Activated CD8-positive, alpha-beta T cell treated with anti-CD3 and anti-CD28 coated beads for 36 hours (primary cell): ENCODE data around the gene CDH19. TPM values are rescaled to one million over a fixed set of nuclear protein-coding genes. Genes with fewer than 3 reads are reported as not detected.
A peak's percentile ranks its signal among the peaks of the same experiment; 100 is the strongest.
"Not testable (repeated sequence)": the region's sequence is repeated elsewhere in the genome, so short reads cannot be mapped to it uniquely, and the experiment has no call there.

Source experiments
- ATAC-seq: fragments of 200-7000 bp; cut with Tn5 transposase; one replicate; pipeline ENCODE4 v1.10.0; 2021; ENCODE audit warnings: mild to moderate bottlenecking, moderate library complexity
- CTCF ChIA-PET: fragments of 350-600 bp; sonication (Branson Sonifier 250); formaldehyde crosslinking; loops from one replicate; lab custom pipeline; 2021; ENCODE audit warnings: antibody characterized with exemption; lab: Charles Lee
- POLR2A ChIA-PET: fragments of 350-600 bp; sonication (Branson Sonifier 250); formaldehyde crosslinking; loops from one replicate; lab custom pipeline; 2021; ENCODE audit warnings: antibody characterized with exemption; lab: Charles Lee
- DNase-seq: peaks from one replicate; pipeline ENCODE4 v3.0.0-alpha.2; 2020
- H3K27ac Mint-ChIP-seq: one replicate; pipeline ENCODE4 v1.8.0; 2021; ENCODE audit warnings: mild to moderate bottlenecking, mixed read lengths
- H3K27me3 Mint-ChIP-seq: one replicate; pipeline ENCODE4 v1.8.0; 2021; ENCODE audit warnings: mixed read lengths
- H3K36me3 Mint-ChIP-seq: one replicate; pipeline ENCODE4 v1.8.0; 2021; ENCODE audit warnings: low read depth, mixed read lengths
- H3K4me1 Mint-ChIP-seq: one replicate; pipeline ENCODE4 v1.8.0; 2021; ENCODE audit warnings: low read depth, mixed read lengths
- H3K4me3 Mint-ChIP-seq: one replicate; pipeline ENCODE4 v1.8.0; 2021; ENCODE audit warnings: mild to moderate bottlenecking, moderate library complexity, mixed read lengths
- H3K9me3 Mint-ChIP-seq: one replicate; pipeline ENCODE4 v1.8.0; 2021; ENCODE audit warnings: mixed read lengths
- intact Hi-C: fragments of 100-400 bp; cut with micrococcal nuclease; formaldehyde crosslinking; loops from one replicate; pipeline ENCODE4 v1.10.0; 2022
- total RNA-seq, 2 experiments: library from RNA; stranded (reverse); gene quantifications; one replicate each; pipeline ENCODE4 v1.2.3, GENCODE V29; 2021
- TF ChIP-seq, protein P1 (sequence below): fragments of 200-600 bp; IDR thresholded peaks from one replicate; pipeline ENCODE4 v1.8.0; 2022; ENCODE audit warnings: antibody characterized with exemption, mild to moderate bottlenecking

Gene CDH19
- total RNA-seq, 2 experiments from 2014 or later: not detected

DNA sequence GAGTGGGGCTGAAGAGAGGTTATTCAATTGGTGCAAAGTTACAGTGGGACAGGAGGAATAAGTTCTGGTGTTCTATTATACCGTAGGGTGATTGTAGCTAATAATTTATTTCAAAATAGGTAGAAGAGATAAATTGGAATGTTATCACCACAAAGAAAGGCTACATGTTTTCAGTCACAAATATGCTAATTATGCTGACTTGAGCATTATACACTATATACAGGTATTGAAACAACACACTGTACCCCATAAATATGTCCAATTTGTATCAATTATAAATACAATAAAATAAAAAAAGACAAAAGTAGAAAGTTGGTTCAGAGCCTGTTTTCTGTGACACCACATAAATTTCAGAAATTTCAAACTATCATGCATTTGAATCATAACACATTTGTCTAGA, 97.7 kb downstream of the CDH19 start:
- H3K4me3 Mint-ChIP-seq: no peak overlapping the region
- no peaks in the 10 kb centered on the region for H3K4me1 Mint-ChIP-seq
- no peaks in the 10 kb centered on the region for H3K36me3 Mint-ChIP-seq
- no peak overlapping the region for H3K27ac Mint-ChIP-seq
- no peak for ATAC-seq
- TF ChIP-seq, protein P1, sequence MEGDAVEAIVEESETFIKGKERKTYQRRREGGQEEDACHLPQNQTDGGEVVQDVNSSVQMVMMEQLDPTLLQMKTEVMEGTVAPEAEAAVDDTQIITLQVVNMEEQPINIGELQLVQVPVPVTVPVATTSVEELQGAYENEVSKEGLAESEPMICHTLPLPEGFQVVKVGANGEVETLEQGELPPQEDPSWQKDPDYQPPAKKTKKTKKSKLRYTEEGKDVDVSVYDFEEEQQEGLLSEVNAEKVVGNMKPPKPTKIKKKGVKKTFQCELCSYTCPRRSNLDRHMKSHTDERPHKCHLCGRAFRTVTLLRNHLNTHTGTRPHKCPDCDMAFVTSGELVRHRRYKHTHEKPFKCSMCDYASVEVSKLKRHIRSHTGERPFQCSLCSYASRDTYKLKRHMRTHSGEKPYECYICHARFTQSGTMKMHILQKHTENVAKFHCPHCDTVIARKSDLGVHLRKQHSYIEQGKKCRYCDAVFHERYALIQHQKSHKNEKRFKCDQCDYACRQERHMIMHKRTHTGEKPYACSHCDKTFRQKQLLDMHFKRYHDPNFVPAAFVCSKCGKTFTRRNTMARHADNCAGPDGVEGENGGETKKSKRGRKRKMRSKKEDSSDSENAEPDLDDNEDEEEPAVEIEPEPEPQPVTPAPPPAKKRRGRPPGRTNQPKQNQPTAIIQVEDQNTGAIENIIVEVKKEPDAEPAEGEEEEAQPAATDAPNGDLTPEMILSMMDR: no peak
- intact Hi-C loops: no loop called here
- H3K9me3 Mint-ChIP-seq: peaks cover 1% of the 10 kb centered on the region
- no peak for DNase-seq
- POLR2A ChIA-PET: no interaction called here
- H3K27me3 Mint-ChIP-seq: no peaks in the 10 kb centered on the region
- CTCF ChIA-PET: no interaction called here

DNA sequence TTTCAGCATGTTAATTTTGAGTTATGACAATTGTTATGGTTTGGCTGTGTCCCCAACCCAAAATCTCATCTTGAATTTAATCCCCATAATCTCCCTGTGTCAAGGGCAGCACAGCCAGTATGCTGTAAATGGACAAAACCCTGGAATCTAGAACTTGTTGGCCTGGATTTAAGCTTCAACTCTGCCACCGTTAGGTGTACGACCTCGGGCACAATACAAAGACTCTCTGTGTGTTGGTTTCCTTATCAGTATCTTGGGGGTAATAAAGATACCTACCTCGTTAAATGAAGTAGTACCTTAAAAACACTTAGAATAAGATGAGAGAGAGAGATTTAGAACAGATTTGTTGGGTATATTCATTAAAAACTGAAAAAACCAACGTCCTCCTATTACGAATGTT, 106.5 kb downstream of the CDH19 start:
- DNase-seq (no peak), ATAC-seq (no peak)
- Mint-ChIP-seq H3K9me3 (peaks cover 2% of the 10 kb centered on the region), H3K4me3 (no peak overlapping the region), H3K36me3 (no peaks in the 10 kb centered on the region), H3K4me1 (no peaks in the 10 kb centered on the region), H3K27me3 (no peaks in the 10 kb centered on the region), H3K27ac (no peak overlapping the region)
- intact Hi-C loops: no loop called here
- TF ChIP-seq, protein P1: no peak
- ChIA-PET CTCF (no interaction called here), POLR2A (no interaction called here)

DNA sequence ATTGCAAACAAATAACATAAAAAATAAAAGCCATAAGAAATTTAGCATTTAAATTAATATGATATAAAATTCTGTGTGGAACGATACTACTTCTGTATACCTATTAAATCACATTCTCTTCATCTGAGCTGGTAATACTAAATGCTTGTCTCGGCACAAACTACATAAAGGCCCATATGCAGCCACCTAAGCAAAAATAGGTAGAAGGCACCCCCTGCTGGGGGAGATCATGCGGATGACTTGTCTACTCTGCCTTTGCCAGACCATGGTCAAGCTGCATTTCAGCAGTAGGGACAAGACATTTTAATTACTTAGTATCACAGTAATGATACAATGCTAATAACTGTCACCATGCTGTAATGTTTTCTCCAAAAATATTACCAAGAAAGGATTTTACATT, 108.0 kb downstream of the CDH19 start:
- Mint-ChIP-seq H3K4me1 (no peaks in the 10 kb centered on the region), H3K36me3 (no peaks in the 10 kb centered on the region), H3K27me3 (no peaks in the 10 kb centered on the region), H3K9me3 (peaks cover 2% of the 10 kb centered on the region), H3K4me3 (no peak overlapping the region), H3K27ac (no peak overlapping the region)
- intact Hi-C loops: no loop called here
- ChIA-PET CTCF (no interaction called here), POLR2A (no interaction called here)
- no peak for ATAC-seq
- peak; percentile 50 for DNase-seq
- TF ChIP-seq, protein P1: no peak

DNA sequence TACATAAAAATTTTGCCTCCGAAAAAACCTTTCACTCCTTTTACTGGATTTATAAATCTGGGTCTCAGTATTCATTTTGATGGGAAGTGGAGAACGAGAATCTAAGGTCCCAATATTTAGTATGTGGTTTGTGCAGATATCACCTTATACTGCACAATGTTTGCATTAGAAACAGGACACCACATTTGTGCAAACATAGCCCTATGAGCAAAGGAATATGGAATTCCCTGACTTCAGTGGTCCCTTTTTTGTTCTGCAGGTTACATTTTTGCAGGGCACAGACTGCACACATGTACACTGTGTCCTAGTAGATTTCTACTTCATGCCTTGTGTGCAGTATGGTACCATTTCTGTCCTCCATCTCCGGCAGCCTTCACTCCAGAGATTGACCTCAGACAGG, 130.0 kb downstream of the CDH19 start:
- TF ChIP-seq, protein P1: no peak
- H3K27ac Mint-ChIP-seq: no peak overlapping the region
- H3K36me3 Mint-ChIP-seq: no peaks in the 10 kb centered on the region
- ChIA-PET CTCF (no interaction called here), POLR2A (no interaction called here)
- no peak overlapping the region for H3K4me3 Mint-ChIP-seq
- DNase-seq (no peak), ATAC-seq (no peak)
- H3K27me3 Mint-ChIP-seq: no peaks in the 10 kb centered on the region
- intact Hi-C loops: no loop called here
- H3K9me3 Mint-ChIP-seq: no peaks in the 10 kb centered on the region
- H3K4me1 Mint-ChIP-seq: no peaks in the 10 kb centered on the region

DNA sequence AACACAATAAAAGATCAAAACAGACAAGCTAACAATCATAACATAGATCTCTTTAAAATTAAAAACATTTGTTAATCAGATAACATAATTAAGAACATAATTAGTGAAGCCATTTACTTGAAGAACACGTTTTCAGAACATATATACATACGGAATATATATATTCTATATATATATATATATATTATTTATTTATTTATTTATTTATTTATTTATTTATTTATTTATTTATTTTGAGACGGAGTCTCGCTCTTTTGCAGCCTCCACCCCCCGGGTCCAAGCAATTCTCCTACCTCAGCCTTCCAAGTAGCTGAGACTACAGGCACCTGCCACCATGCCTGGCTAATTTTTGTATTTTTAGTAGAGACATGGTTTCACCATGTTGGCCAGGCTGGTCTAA, 137.7 kb downstream of the CDH19 start:
- intact Hi-C loops, POLR2A ChIA-PET, H3K4me1 Mint-ChIP-seq, ATAC-seq, H3K27me3 Mint-ChIP-seq, CTCF ChIA-PET, H3K27ac Mint-ChIP-seq, DNase-seq, H3K36me3 Mint-ChIP-seq, H3K4me3 Mint-ChIP-seq, H3K9me3 Mint-ChIP-seq: not testable (repeated sequence)

DNA sequence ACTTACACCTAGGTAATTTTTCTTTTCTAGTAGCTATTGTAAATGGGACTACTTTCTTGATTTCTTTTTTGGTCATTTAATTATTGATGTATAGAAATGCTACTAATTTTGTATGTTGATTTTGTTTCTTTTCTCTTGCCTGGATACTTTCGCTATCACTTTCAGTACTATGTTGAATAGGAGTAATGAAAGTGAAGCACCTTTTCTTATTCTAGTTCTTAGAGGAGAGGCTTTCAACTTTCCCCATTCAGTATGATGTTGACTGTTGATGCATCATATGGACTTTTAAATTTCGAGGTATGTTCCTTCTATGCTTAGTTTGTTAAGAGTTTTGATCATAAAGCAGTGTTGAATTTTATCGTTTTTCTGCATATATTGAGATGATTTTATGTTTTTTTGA, 142.5 kb downstream of the CDH19 start:
- ChIA-PET CTCF (no interaction called here), POLR2A (no interaction called here)
- H3K27ac Mint-ChIP-seq: no peak overlapping the region
- no peaks in the 10 kb centered on the region for H3K4me1 Mint-ChIP-seq
- ATAC-seq (no peak), DNase-seq (no peak)
- no peaks in the 10 kb centered on the region for H3K27me3 Mint-ChIP-seq
- H3K36me3 Mint-ChIP-seq: no peaks in the 10 kb centered on the region
- H3K9me3 Mint-ChIP-seq: peaks cover 4% of the 10 kb centered on the region
- no peak overlapping the region for H3K4me3 Mint-ChIP-seq
- TF ChIP-seq, protein P1: no peak
- intact Hi-C loops: no loop called here
